HFF-Myc (cell line): ENCODE results near the gene FSIP1.

Source experiments
- DNase-seq: peaks from one replicate; pipeline ENCODE4 v3.0.0-alpha.2; 2011; ENCODE audit warnings: low read depth; ENCODE audit errors: extremely low read depth
- H3K4me3 ChIP-seq: replicated peaks from 2 replicates; pipeline ENCODE4 v1.5.1; 2011; ENCODE audit warnings: low read depth, mild to moderate bottlenecking, control low read depth, low read length
- TF ChIP-seq, protein P1 (sequence below): IDR thresholded peaks from 2 replicates; pipeline ENCODE4 v1.5.1; 2012; ENCODE audit warnings: mild to moderate bottlenecking, low read depth, low read length, control low read depth; ENCODE audit errors: missing control alignments

FSIP1 gene

DNA sequence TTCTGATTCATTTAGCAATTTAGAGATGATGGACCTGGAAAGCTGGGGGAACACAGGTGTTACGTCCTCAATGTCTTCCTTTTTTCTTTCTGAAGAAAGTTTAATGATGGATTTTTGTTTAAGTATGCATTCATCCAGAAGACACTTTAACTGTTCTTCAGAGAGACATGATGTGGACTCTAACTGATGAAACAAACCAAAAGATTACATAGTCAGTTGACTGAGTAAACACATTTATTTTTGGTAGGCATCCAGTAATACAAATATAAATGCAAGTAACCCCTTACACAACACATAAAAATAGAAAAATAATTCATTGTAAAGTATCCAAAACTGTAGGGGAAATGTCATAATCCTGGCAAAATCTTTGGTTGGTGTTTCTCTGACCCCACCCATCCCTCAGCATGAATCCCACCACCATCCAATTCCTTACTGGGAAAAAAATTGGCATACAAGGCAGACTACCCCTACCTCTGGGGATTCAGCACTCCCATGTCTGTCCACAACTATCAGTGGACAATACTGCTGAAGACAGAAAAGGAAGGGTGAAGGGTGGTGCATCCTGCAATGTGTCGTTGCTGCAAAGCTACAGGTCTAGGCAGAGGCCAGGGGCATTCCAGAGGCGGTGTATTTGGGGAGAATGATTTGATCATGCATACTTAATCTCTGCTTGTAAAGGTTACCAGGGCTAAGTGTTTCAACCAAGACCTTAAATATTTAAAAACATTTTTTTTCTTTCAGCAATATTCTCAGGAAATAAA lies 164.4 kb downstream of the FSIP1 start:
- DNase-seq = no peak
- H3K4me3 ChIP-seq = no peak overlapping the region

DNA sequence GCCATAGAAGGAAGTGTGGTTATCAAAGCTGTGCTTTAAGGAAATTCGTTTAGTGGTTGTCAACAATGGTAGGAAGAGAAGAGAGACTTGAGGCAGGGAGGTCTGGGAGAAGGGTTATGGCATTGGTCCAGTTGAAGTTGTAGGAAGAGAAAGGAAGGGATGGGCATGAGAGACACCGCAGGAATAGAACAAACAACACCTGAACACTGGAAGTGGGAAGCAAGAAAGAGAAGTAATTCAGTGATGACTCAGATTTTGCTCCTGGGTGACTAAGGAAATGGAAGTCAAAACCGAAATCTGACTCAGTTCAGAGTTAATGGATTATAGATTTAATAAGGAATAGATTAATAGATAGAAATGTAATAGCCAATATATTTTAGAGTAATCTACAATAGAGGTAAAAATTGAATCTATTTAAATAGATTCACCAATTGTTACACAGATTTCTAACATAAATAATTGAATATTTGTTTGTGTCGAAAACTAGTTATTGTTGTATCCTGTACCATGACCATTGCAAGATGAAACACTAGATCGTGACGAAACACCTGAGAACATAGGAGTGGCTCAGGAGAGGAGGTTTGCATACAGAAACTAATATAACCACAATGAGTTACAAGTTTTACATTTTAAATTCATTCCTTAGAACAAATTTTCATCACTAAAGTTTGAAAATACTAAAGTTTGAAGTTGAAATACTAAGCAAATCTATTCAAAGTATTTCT lies 165.7 kb downstream of the FSIP1 start:
- TF ChIP-seq, protein P1, sequence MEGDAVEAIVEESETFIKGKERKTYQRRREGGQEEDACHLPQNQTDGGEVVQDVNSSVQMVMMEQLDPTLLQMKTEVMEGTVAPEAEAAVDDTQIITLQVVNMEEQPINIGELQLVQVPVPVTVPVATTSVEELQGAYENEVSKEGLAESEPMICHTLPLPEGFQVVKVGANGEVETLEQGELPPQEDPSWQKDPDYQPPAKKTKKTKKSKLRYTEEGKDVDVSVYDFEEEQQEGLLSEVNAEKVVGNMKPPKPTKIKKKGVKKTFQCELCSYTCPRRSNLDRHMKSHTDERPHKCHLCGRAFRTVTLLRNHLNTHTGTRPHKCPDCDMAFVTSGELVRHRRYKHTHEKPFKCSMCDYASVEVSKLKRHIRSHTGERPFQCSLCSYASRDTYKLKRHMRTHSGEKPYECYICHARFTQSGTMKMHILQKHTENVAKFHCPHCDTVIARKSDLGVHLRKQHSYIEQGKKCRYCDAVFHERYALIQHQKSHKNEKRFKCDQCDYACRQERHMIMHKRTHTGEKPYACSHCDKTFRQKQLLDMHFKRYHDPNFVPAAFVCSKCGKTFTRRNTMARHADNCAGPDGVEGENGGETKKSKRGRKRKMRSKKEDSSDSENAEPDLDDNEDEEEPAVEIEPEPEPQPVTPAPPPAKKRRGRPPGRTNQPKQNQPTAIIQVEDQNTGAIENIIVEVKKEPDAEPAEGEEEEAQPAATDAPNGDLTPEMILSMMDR = no peak
- DNase-seq = no peak
- H3K4me3 ChIP-seq = no peak overlapping the region

More for the DNA sequence above, 164.4 kb downstream of the FSIP1 start:
- TF ChIP-seq, protein P1 = no peak

DNA sequence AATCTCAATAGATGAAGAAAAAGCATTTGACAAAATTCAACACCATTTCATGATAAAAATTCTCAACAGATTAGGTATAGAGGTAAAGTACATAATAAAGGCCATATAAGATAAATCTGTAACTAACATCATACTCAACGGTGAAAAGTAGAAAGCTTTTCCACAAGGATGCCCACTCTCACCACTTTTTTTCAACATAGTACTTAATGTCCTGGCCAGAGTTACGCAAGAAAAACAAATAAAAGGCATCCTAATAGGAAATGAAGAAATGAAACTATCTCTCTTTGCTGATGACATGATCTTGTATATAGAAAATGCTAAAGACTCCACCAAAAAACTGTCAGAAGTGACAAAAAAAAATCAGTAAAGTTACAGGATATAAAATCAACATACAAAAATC lies 168.8 kb downstream of the FSIP1 start:
- H3K4me3 ChIP-seq = no peak overlapping the region
- TF ChIP-seq, protein P1 = no peak
- no peak for DNase-seq

DNA sequence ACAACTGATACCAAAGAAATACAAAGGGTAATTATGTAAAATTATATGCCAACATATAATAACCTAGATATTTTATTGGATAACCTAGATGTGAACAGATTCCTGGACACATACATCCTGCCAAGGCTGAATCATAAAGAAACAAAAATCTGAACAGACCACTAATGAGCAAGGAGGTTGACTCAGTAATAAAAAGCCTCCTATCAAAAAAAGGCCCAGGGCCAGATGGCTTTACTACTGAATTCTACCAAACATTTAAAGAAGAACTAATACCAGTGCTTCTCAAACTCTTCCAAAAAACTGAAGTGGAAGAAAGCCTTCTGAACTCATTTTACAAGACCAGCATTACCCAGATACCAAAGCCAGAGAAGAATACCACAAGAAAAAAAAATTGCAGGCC lies 169.4 kb downstream of the FSIP1 start:
- DNase-seq = no peak
- TF ChIP-seq, protein P1 = no peak
- H3K4me3 ChIP-seq = no peak overlapping the region

DNA sequence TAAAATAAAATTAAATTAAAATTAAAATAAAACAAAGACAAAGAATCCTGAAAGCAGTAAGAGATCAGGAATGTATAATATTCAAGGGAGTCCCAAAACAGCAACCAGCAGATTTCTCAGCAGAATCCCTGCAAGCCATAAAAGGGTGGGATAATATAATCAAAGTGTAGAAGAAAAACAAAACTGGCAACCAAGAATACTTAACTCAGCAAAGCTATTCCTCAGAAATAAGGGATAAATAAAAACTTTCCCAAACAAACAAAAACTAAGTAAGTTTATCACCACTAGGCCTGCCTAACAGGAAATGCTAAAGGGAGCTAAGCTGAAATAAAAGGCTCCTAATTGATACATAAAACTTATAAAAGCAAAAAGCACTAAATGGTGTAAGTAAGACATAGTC lies 172.0 kb downstream of the FSIP1 start:
- DNase-seq = no peak
- H3K4me3 ChIP-seq = no peak overlapping the region

DNA sequence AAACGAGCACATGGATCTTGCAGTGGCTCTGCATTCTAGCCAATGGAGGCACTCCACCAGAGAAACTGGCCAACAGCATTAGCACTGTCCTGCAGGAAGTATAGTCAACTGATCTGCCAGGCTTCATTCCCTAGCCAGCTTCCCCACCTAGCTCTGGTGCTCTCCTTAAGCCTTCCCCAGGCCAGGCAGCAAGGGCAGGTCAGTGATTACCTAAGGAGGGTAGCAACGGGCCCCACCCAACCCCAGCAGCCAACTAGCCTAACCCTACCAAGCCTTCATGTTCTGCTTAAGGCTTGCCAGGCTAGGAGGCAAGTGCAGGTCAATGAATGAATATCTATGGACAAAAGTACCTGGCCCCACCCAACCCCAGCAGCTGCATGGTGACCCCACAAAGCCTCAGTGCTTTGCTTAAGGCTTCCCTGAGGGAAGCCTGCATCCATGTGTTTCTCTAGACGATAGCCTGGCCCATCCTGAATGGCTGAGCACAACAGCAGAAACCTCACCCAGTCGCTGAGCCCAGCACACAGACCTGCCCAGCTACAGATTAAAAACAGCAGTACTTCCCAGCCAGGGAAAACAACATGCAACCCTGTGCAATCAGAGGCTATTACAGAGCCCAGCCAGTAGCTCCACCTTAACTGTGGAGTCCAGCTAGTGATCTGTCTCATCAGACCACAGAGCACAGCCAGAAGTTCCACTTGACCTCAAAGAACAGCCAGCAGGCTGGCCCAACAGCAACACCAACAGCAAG lies 173.3 kb downstream of the FSIP1 start:
- H3K4me3 ChIP-seq = no peak overlapping the region
- TF ChIP-seq, protein P1 = no peak

More for the DNA sequence above, 172.0 kb downstream of the FSIP1 start:
- TF ChIP-seq, protein P1 = no peak

More for the DNA sequence above, 173.3 kb downstream of the FSIP1 start:
- no peak for DNase-seq
